HG03095 (cell line): ENCODE measurements around the gene GSG1.

Experiments
- ATAC-seq: cut with Tn5 transposase; IDR thresholded peaks from one replicate; pipeline ENCODE4 v1.9.1; 2021; ENCODE audit warnings: moderate library complexity; ENCODE audit not compliant: unreplicated experiment

The GSG1 gene

DNA sequence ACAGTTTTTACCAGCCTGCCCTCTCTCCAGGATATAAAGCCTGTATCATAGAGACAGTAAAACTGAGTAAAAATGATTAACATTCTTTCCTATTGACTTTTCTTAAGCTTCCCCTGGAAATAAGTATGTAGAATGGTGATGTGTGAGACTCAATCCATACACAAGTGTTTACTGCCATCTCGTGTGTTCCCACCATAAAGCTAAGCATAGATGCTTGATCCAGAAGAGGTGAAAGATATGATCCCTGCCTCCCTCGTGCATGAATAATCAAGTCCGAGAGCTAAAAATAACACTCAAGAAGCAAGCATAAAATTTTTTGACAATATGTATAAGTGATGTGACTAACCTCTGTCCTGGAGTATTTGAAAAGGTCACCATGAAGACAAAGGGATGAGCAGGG lies 16.9 kb upstream of the GSG1 start:
- ATAC-seq = no peak

DNA sequence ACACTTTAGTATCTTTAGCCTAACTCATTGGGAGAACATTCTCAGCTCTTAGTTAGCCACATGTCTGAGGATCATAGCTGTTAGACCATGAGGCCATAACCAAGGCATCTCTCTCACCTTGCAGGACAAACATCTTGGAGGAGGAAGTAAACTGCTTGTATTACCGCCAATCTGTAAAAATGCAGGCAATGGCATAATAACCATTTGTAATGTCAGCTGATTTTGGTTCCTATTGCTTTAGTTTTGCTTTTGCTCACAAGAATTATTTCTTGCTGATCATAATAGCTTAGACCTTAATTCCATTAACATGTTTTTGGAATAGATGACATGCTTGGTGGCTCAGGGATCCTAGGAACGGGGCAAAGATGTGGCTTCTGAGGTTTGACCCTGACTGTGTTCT lies 16.4 kb upstream of the GSG1 start:
- no peak for ATAC-seq

GRCh38 chr12:13117029-13117428 lies 13.6 kb upstream of the GSG1 start:
- no peak for ATAC-seq

DNA sequence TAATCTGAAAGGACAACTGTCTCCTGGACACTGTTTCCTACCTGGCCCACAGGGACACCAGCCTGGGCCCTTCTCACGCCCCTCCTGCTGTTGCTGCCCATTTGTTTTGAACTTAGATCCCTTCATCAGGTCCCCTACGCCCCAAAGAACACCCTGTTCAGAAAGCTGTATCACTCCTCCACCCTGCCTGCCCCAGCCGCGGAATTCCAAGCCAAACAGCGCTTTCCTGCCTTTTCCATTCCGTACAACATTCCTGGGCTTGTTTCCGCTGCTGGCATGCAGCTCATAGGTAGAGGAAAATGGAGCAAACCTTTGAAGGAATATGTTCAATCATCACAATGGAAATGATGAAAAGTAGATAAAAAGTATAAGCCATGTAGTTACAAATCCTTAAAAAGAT lies 12.8 kb upstream of the GSG1 start:
- ATAC-seq = no peak

- ATAC-seq = no peak
Observed at GRCh38 chr12:13114251-13115052, 11.0 kb upstream of the GSG1 start.

DNA sequence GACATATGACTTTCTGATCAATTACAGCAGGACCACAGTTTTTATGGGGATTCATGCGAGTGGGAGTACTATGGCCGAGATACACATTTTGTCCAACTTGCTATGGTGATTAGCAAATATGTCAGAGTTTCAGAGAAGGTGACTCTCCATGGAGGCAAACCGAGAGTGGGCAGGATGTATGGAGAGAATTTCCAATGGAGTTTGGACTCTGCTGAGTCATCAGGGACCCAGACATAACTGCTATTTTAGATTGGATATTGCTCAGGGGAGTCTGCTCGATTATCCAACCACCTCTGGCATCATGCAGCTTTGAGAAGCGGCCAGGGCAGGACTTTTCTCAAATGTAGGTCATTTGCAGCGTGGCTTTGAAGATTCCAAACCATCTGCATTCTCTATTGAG lies 9.5 kb upstream of the GSG1 start:
- ATAC-seq = no peak

GRCh38 chr12:13106666-13107065 lies 3.2 kb upstream of the GSG1 start:
- ATAC-seq = no peak

GRCh38 chr12:13105781-13106180 lies 2.3 kb upstream of the GSG1 start:
- ATAC-seq = no peak

- ATAC-seq = no peak
Observed at GRCh38 chr12:13104409-13104808, 942 bp upstream of the GSG1 start.

GRCh38 chr12:13102461-13103195 lies 839 bp downstream of the GSG1 start:
- no peak for ATAC-seq

- ATAC-seq = no peak
Observed at GRCh38 chr12:13101821-13102375, 1.6 kb downstream of the GSG1 start.

- peak; percentile 69 for ATAC-seq
Observed at GRCh38 chr12:13100882-13101769, 2.3 kb downstream of the GSG1 start.

GRCh38 chr12:13100605-13100881 lies 2.9 kb downstream of the GSG1 start:
- ATAC-seq = no peak

- ATAC-seq = no peak
Observed at GRCh38 chr12:13099844-13100604, 3.4 kb downstream of the GSG1 start.

- ATAC-seq = no peak
Observed at GRCh38 chr12:13099066-13099843, 4.2 kb downstream of the GSG1 start.

DNA sequence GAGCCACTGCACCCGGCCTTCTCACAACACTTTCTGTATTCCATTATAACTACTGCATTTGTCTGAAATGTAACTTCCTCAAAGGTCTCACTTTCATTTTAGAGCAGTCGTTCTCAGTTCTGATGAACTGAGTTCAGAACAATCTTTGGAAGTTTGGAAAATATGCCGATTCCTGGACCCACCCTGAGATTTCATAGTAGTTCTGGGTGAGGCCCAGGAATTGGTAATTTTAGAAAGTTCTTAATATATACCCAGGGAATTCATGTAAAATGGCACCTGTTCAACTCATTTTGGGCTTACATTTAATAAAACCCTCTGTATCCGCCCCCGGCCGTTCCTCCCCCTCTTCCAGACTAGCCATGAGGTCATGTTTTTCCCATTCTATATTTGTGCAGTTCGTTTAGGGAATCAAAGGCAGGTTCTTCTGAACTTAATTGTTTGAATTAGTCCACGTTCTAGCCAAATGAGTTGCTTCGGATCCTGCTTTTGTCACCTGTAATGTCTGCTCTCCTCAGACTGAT lies 5.9 kb downstream of the GSG1 start:
- ATAC-seq = no peak

GRCh38 chr12:13095266-13095995 lies 8.0 kb downstream of the GSG1 start:
- no peak for ATAC-seq

DNA sequence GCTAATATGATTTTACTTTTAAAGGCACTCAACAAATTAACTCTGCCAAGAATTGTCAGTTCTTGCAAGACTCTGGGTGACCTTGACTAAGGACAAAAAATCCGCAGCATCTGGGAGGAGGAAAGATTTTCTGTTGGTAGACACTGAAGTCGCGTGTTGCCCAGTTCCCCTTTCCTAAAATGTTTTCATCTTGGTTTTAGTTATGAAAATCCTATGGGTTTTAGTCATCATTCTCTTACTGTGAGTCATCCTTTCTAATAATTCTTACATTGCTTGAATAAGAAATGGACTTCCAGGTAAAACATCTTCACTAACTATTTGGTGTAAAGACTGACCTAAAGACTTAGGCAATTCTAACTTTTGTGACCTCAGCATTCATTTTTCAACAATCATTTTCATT lies 9.1 kb downstream of the GSG1 start:
- ATAC-seq = peak; percentile 46

DNA sequence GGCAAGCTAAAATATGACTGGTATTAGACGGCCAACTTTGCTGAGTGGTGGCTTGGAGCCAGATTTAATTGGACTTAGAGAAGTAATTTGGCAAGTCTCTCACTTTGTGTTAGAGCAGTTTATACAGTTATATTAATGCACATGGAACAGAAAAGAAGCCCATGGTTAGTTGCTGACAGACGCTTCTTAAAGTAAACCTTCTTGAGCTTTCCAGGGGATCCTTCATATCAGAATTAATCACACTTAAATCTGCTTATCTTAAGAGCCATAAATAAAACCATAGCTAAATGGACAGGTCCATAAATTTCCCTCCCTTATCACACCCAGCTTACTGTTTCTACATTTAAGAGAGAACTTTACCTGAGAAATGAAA lies 9.6 kb downstream of the GSG1 start:
- ATAC-seq = no peak
